ENCODE results near the gene BICRAL. TPM values are rescaled to one million over a fixed set of nuclear protein-coding genes. Genes with fewer than 3 reads are reported as not detected.
"Not testable (repeated sequence)": the region's sequence is repeated elsewhere in the genome, so short reads cannot be mapped to it uniquely, and the experiment has no call there.

BICRAL gene
- total RNA-seq, 1 donor from 2014 or later = 20.7 TPM

DNA sequence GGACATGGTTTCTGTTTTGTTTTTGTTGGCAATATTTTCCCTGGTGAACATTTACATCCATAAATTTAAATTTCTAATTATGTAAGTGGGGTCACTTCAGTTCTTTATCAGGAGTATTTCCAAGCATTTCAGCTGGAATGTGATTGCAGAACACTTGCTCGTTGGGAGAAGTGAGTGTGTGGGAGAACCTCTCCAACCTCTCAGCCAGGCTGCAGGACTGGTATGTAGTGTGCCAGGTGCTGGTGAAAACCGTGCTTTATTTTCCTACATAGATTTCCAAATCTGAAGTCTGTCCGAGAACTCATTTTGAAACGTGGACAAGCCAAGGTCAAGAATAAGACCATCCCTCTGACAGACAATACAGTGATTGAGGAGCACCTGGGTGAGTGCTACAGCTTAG lies 103.8 kb downstream of the BICRAL start:
- no peak for DNase-seq
- no peak for ATAC-seq
- Histone ChIP-seq H3K27ac (no peak overlapping the region), H3K9me3 (no peaks in the 10 kb centered on the region), H3K36me3 (peaks cover 69% of the 10 kb centered on the region), H3K4me1 (peaks cover 21% of the 10 kb centered on the region), H3K4me3 (no peak overlapping the region), H3K27me3 (ENCODE audit: low read depth) (no peaks in the 10 kb centered on the region)
- intact Hi-C loops (cut with DNase I) = no loop called here
- TF ChIP-seq, protein P1, sequence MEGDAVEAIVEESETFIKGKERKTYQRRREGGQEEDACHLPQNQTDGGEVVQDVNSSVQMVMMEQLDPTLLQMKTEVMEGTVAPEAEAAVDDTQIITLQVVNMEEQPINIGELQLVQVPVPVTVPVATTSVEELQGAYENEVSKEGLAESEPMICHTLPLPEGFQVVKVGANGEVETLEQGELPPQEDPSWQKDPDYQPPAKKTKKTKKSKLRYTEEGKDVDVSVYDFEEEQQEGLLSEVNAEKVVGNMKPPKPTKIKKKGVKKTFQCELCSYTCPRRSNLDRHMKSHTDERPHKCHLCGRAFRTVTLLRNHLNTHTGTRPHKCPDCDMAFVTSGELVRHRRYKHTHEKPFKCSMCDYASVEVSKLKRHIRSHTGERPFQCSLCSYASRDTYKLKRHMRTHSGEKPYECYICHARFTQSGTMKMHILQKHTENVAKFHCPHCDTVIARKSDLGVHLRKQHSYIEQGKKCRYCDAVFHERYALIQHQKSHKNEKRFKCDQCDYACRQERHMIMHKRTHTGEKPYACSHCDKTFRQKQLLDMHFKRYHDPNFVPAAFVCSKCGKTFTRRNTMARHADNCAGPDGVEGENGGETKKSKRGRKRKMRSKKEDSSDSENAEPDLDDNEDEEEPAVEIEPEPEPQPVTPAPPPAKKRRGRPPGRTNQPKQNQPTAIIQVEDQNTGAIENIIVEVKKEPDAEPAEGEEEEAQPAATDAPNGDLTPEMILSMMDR (IDR thresholded peaks at IDR 0.05) = no peak

DNA sequence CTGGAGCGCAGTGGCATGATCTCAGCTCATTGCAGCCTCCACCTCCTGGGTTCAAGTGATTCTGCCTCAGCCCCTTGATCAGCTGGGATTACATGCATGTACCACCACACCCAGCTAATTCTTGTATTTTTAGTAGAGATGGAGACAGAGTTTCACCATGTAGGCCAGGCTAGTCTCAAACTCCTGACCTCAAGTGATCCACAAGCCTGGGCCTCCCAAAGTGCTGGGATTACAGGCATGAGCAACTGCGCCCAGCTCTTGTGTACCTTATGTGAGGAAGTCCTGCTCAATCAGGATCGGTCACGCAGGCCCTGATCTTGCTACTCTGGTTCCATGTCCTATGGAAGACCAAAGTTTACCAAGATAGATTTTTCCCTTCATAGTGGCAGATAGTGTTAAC lies 106.3 kb downstream of the BICRAL start:
- H3K27me3 ChIP-seq (ENCODE audit: low read depth); H3K4me3 ChIP-seq; H3K27ac ChIP-seq; intact Hi-C loops (cut with DNase I); ATAC-seq; DNase-seq; H3K9me3 ChIP-seq: not testable (repeated sequence)
- Histone ChIP-seq H3K36me3 (peaks cover 48% of the 10 kb centered on the region), H3K4me1 (peaks cover 22% of the 10 kb centered on the region)

DNA sequence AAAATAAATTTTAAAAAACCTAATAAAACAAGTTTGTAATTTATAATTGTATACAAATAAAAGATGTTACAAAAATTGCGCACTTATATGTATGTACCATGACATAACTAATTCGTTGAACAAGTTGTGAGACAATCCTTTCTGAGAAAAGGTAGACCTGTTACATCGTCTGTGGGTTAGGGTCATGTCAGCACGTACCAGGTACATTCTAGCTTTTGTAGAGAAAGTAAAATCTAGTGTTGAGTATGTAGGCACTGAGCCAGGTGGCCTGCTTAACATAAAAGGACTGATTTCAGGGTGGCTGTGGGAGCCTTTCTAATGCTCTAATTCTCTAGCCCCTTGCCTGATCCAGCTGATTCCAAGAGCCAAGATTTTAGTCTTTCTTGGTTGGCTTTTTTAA lies 108.0 kb downstream of the BICRAL start:
- Histone ChIP-seq H3K36me3 (peaks cover 32% of the 10 kb centered on the region), H3K27ac (peak overlapping the region; percentile 93), H3K9me3 (no peaks in the 10 kb centered on the region), H3K27me3 (ENCODE audit: low read depth) (no peaks in the 10 kb centered on the region), H3K4me3 (peak overlapping the region; percentile 76), H3K4me1 (peaks cover 22% of the 10 kb centered on the region)
- no peak for DNase-seq
- intact Hi-C loops (cut with DNase I) = no loop called here
- TF ChIP-seq, protein P1 (IDR thresholded peaks at IDR 0.05) = no peak
- no peak for ATAC-seq

DNA sequence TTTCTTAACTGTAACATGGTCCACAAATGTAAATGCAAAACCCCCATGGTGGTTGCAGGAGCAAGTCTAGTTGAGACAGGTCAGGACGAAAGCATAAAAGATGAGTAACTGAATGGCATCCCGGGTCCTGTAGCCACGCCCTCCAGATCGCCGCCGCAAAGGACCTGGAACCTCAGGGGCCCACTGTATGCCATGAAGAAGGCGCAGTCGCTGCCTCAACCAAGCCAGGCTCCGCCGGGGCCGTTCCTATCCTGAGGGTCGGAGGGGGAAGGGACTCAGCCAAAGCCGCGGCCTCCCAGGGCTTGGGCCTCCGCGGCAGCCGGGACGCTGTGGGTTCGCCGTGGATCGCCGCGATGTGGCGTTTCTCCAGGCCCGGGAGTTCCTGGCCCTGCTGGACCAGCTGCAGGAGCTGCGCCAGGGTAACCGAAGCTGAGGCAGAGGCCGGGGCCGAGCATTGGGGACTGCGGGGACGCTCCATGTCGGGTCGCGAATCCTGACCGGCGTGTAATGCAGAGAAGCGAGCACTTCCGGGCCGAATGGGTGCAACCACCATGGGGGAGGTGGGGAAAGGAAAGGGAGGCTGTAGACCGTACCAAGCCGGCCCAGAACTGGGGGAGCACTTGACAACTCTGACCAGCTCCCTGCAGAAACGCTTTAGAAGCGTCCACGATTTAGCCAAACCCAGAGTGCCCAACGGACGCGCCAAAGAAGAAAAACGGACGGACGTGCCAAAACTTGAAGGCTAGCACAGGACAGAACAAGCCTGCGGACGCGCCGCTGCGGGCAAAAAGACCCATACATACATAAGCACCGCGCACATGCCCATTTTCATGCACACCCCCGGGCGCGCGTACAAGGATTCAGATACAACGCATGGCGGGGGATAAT lies 108.7 kb downstream of the BICRAL start:
- TF ChIP-seq, protein P1 (IDR thresholded peaks at IDR 0.05) = no peak
- intact Hi-C loops (cut with DNase I) = no loop called here
- peak; percentile 94 for DNase-seq
- peaks cover 24% of the 10 kb centered on the region for H3K36me3 ChIP-seq
- peak overlapping the region; percentile 76 for H3K4me3 ChIP-seq
- H3K27ac ChIP-seq = peak overlapping the region; percentile 93
- ATAC-seq = peak; percentile 100
- H3K9me3 ChIP-seq = no peaks in the 10 kb centered on the region
- H3K4me1 ChIP-seq = peaks cover 17% of the 10 kb centered on the region
- no peaks in the 10 kb centered on the region for H3K27me3 ChIP-seq (ENCODE audit: low read depth)

DNA sequence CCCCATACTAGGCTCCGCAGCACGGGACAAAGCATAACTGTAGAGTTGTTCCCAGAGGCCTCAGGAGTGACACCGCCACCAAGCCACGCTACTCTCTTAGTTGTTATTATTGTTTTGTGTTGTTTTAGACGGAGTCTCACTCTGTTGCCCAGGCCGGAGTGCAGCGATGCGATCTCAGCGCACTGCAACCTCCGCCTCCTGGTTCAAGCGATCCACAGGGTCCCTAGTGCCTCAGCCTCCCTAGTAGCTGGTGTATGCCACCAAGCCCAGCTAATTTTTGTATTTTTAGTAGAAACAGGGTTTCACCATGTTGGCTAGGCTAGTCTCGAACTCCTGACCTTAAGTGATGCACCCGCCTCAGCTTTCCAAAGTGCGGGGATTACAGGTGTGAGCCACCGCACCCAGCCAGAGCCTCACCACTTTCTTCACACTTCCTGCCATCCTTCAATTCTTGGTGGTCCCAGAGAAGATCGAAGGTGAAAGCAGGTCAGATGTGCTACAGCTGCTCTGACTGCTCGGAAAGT lies 109.4 kb downstream of the BICRAL start:
- H3K9me3 ChIP-seq = no peaks in the 10 kb centered on the region
- TF ChIP-seq, protein P1 (IDR thresholded peaks at IDR 0.05) = no peak
- H3K27me3 ChIP-seq (ENCODE audit: low read depth) = no peaks in the 10 kb centered on the region
- no peak for DNase-seq
- intact Hi-C loops (cut with DNase I) = no loop called here
- H3K27ac ChIP-seq = peak overlapping the region; percentile 93
- H3K4me3 ChIP-seq = peak overlapping the region; percentile 76
- peak in 1 of 2 donors; percentile 11 for ATAC-seq
- peaks cover 17% of the 10 kb centered on the region for H3K36me3 ChIP-seq
- peaks cover 17% of the 10 kb centered on the region for H3K4me1 ChIP-seq

DNA sequence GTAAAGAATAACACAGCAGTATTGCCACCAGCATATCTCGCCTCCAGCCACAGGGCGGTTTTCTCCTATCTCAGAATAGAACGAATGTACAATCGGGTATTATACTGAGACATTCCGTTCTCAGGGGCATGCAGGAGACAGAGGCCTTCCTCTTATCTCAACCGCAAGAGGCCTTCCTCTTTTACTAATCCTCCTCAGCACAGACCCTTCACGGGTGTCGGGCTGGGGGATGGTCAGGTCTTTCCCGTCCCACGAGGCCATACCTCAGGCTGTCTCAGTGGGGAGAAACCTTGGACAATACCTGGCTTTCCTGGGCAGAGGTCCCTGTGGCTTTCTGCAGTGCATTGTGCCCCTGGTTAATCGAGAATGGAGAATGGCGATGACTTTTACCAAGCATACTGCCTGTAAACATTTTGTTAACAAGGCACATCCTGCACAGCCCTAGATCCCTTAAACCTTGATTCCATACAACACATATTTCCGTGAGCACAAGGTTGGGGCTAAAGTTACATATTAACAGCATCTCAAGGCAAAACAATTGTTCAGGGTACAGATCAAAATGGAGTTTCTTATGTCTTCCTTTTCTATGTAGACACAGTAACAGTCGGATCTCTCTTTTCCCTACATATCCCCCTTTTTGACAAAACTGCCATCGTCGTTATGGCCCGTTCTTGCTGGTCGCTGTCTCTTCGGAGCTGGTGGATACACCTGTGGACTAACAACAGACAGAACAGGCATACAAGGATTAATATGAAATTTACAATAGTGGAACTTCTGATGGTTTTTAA lies 112.4 kb downstream of the BICRAL start:
- ATAC-seq; H3K36me3 ChIP-seq; intact Hi-C loops (cut with DNase I); H3K27me3 ChIP-seq (ENCODE audit: low read depth); DNase-seq; H3K27ac ChIP-seq; H3K9me3 ChIP-seq; H3K4me3 ChIP-seq: not testable (repeated sequence)
- H3K4me1 ChIP-seq = peaks cover 23% of the 10 kb centered on the region

Data from lower lobe of right lung (tissue), 2 donors.